CD4-positive, alpha-beta T cell treated with Interleukin-4 for 1 hour (primary cell): ENCODE results near the gene INTS6L.
A peak's percentile ranks its signal among the peaks of the same experiment; 100 is the strongest.
"Not testable (repeated sequence)": the region's sequence is repeated elsewhere in the genome, so short reads cannot be mapped to it uniquely, and the experiment has no call there.

Source experiments
- DNase-seq, 2 donors: peaks; one replicate each; pipeline ENCODE4 v3.0.0-alpha.2; 2020 to 2022

INTS6L gene

GRCh38 chrX:135528254-135528653, 7.8 kb downstream of the INTS6L start:
- DNase-seq = no peak

GRCh38 chrX:135528756-135529155, 8.3 kb downstream of the INTS6L start:
- DNase-seq = no peak

GRCh38 chrX:135530097-135530496, 9.6 kb downstream of the INTS6L start:
- no peak for DNase-seq

GRCh38 chrX:135531813-135532212, 11.4 kb downstream of the INTS6L start:
- no peak for DNase-seq

- no peak for DNase-seq
These were observed 14.8 kb downstream of the INTS6L start for GRCh38 chrX:135535077-135535940.

- peak in 1 of 2 donors; percentile 30 for DNase-seq
These were observed 16.4 kb downstream of the INTS6L start for GRCh38 chrX:135536877-135537276.

- no peak for DNase-seq
These were observed 20.9 kb downstream of the INTS6L start for GRCh38 chrX:135541351-135541750.

GRCh38 chrX:135543172-135543571, 22.7 kb downstream of the INTS6L start:
- no peak for DNase-seq

- DNase-seq = peak; percentile 40 to 48
These were observed 23.5 kb downstream of the INTS6L start for GRCh38 chrX:135543924-135544323.

GRCh38 chrX:135544338-135544948, 24.0 kb downstream of the INTS6L start:
- no peak for DNase-seq

GRCh38 chrX:135547767-135548166, 27.3 kb downstream of the INTS6L start:
- DNase-seq = no peak

GRCh38 chrX:135549519-135549918, 29.1 kb downstream of the INTS6L start:
- DNase-seq = no peak

- DNase-seq = no peak
These were observed 35.6 kb downstream of the INTS6L start for GRCh38 chrX:135556055-135556454.

- no peak for DNase-seq
These were observed 36.9 kb downstream of the INTS6L start for GRCh38 chrX:135557344-135557743.

GRCh38 chrX:135572436-135572835, 52.0 kb downstream of the INTS6L start:
- DNase-seq = peak in 1 of 2 donors; percentile 10

- no peak for DNase-seq
These were observed 61.0 kb downstream of the INTS6L start for GRCh38 chrX:135581496-135581895.

- DNase-seq = no peak
These were observed 64.7 kb downstream of the INTS6L start for GRCh38 chrX:135585153-135585552.

GRCh38 chrX:135591871-135592270, 71.4 kb downstream of the INTS6L start:
- DNase-seq = no peak

- not testable (repeated sequence) for DNase-seq
These were observed 73.6 kb downstream of the INTS6L start for GRCh38 chrX:135594049-135594448.

- not testable (repeated sequence) for DNase-seq
These were observed 74.0 kb downstream of the INTS6L start for GRCh38 chrX:135594453-135594852.

GRCh38 chrX:135595543-135595942, 75.1 kb downstream of the INTS6L start:
- no peak for DNase-seq

- DNase-seq = peak; percentile 25 to 30
These were observed 76.0 kb downstream of the INTS6L start for GRCh38 chrX:135596495-135596894.

- DNase-seq = no peak
These were observed 85.4 kb downstream of the INTS6L start for GRCh38 chrX:135605906-135606305.
